Measurements from ENCODE around the gene SDCCAG8. TPM values are rescaled to one million over a fixed set of nuclear protein-coding genes. Genes with fewer than 3 reads are reported as not detected.

The SDCCAG8 gene
- total and polyA plus RNA-seq, 2 experiments from 2014 or later = 28.0 to 66.7 TPM

- no peaks in the 10 kb centered on the region for H3K9me3 Mint-ChIP-seq
- peaks cover 7% of the 10 kb centered on the region for H3K27me3 Mint-ChIP-seq (ENCODE audit: insufficient read depth, low read depth, poor library complexity)
- H3K36me3 Mint-ChIP-seq (ENCODE audit: low read depth) = peaks cover 3% of the 10 kb centered on the region; the same call in 1 of the 3 replicates
- Histone ChIP-seq H3F3A (replicated peaks; ENCODE audit: low read depth) (no peaks in the 10 kb centered on the region), H3K9me2 (ENCODE audit: insufficient read depth) (peaks cover 5% of the 10 kb centered on the region; the same call in 1 of the 2 replicates), H3K4me1 (ENCODE audit: insufficient read depth) (no peaks in the 10 kb centered on the region), H3K4me2 (no peak overlapping the region), H4K20me1 (replicated peaks; ENCODE audit: insufficient read depth) (no peaks in the 10 kb centered on the region), H3K79me2 (replicated peaks; ENCODE audit: insufficient read depth) (no peaks in the 10 kb centered on the region), H3K27me3 (ENCODE audit: insufficient read depth) (no peaks in the 10 kb centered on the region), H3K36me3 (ENCODE audit: insufficient read depth) (no peaks in the 10 kb centered on the region), H3K27ac (ENCODE audit: low read depth) (no peak overlapping the region), H3K4me3 (no peak overlapping the region), H2AFZ (no peak overlapping the region)
- H3K4me3 Mint-ChIP-seq = no peak overlapping the region
- no peak for ATAC-seq
- no peak for TF ChIP-seq ETS1 (IDR thresholded peaks at IDR 0.05)
- TF ChIP-seq EZH2 (IDR thresholded peaks at IDR 0.05; ENCODE audit: low read depth, unreplicated experiment) = no peak
- no peak for TF ChIP-seq EZH2phosphoT487 (IDR thresholded peaks at IDR 0.05; ENCODE audit: unreplicated experiment)
- no peak for TF ChIP-seq ZNF331 (CRISPR knock-in tag; IDR thresholded peaks at IDR 0.05; ENCODE audit: low read depth)
- no peak for TF ChIP-seq ZNF114 (CRISPR knock-in tag; IDR thresholded peaks at IDR 0.05)
- TF ChIP-seq STAT1 (IDR thresholded peaks at IDR 0.05; ENCODE audit: unreplicated experiment) = no peak
- TF ChIP-seq CTCF (conservative IDR thresholded peaks at IDR 0.05; ENCODE audit: low read depth in 2 of 2) = no peak
- TF ChIP-seq JUNB (IDR thresholded peaks at IDR 0.05; ENCODE audit: unreplicated experiment) = no peak
- no peak for TF ChIP-seq REST (IDR thresholded peaks at IDR 0.05; ENCODE audit: unreplicated experiment)
- no peak for TF ChIP-seq POLR2AphosphoS5 (IDR thresholded peaks at IDR 0.05; ENCODE audit: low read depth)
- H3K4me1 Mint-ChIP-seq = 0 out of 3 replicates have a peak, but pooled peaks cover 3% of the 10 kb centered on the region
- no peak for DNase-seq (ENCODE audit: low spot score)
- no peak overlapping the region for H3K27ac Mint-ChIP-seq
These were observed 79.5 kb downstream of the SDCCAG8 start for GRCh38 chr1:243335292-243335691.

Data from GM23338 (cell line).